ENCODE data around the gene MANSC1. TPM values are rescaled to one million over a fixed set of nuclear protein-coding genes. Genes with fewer than 3 reads are reported as not detected.

MANSC1 gene
- 38.9 TPM for total RNA-seq

DNA sequence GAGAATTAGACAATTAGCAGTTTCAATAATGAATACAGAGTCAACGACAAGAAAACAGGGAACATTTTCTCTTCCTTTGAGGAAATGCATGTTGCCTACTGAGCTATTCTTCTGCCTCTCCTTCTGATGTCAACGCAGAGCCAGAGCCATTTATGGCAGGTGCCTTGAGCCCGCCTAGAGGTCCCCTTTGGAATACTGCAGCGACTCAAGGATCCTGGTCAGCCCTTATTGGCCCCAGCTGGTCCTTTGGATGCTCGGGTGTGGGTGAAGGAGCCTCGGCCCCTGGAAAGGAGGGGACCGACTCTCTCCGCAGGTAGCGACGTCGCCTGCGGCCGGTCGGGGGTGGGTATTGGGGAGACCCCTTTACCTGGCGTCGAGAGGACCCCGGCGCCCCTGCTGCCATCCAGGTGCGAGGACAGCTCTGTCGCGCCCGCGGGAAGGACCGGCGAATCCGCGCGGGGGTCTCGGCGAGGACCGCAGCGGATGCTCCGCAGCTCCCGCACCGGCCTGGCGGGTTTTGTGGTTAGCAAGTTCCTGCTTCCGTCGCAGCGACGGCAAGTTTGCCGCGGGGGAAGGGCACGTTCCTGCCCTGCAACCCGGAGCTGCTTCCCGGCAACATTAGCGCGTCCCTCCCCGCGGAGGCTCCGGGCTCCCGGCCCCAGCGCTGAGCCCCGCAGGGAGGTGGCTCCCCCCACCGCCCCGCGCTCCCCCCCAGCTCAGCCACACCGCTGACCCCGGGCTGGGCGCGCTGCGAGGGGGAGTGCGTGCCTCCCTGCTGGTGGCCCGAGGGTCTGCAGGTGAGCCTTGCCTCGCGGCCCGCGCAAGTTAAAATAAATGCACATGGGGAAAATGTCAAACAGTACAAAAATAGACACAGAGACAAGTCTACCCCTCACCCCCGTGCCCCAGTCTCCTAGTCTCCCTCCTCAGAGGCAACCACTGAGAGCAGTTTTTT is at the start of gene MANSC1:
Gene MANSC1, minus strand, starts transcription at position 532 of the 955 bp plus-strand sequence. CDS start 6,928 bp downstream, outside the sequence.
- DNase-seq (ENCODE audit: low spot score) = peak; percentile 77

DNA sequence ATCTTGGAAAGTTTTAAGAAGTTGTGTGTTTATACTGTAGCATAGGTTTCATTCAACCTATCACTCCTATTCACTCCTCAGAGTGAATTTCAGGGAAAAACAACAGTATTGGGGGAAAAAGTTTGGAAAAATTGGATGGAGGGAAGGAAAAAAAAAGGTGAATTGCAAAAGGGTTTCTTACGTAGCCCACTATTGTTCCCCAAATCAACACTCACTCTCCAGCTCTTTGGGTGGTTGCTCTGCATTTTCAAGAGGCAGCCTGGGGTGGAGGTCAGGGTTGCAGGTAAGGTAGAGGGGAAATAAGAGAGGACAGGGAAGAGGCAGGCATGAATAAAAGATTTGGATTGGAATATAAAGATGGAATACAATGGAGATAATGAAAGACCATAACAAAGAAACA is 49.1 kb upstream of the MANSC1 start:
- no peak for DNase-seq (ENCODE audit: low spot score)

DNA sequence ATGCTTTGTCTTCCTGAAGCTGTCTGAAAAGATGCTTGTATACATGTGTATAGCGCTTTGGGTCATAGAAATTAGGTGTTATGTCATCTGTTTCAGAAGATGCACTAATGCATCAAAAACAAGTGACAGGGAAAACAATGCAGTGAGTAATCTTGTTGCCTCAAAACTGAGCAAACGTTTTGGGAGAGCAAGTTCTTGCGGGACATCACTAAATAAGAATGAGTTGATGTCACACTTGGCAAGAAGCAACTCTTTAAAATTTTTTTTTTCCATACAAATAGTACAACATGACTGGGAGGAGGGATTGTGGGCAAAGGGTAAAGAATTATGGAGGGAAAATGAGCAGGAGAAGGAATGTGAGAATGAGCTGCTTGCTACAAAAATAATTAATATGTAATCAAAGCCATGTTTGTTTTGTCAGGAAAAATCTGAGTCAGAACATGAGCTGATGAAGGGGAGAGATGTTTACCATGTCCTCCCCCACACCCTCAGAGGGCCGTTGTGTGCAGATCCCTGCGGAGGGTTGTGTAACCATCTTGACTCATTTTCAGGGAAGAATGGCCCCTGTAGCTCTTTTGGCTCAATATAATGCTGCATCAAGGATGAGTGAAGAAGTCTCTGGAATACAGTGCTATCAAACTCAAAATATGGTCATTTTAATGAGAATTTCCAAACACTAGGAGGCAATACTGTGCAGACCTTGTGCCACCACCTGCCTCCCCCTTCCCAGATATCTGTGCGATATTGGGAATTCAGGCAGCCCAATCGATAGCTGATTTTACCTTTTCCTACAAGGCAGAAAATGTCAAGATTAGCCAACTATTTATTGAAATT is 48.2 kb upstream of the MANSC1 start:
- peak; percentile 54 for DNase-seq (ENCODE audit: low spot score)

GRCh38 chr12:12397184-12397583 is 47.1 kb upstream of the MANSC1 start:
- no peak for DNase-seq (ENCODE audit: low spot score)

DNA sequence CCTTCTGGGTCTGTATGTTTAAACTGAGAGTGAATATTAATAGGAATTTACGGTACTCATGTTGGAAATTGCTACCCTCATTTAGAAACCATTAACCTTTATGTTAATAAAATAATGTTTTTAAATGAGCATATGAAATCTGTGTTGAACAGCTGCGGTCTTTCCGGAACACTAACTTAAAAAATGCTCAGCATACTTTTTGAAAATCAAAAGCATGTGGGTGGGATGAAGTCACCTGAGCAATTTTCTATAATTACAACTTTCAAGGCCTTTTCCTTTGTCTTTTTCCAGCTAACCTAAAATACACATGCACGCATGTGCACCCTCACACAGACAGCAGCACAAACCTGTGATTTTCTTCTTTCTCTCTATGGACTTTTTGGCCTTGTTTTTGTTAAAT is 46.7 kb upstream of the MANSC1 start:
- DNase-seq (ENCODE audit: low spot score) = no peak

GRCh38 chr12:12393171-12393570 is 43.1 kb upstream of the MANSC1 start:
- no peak for DNase-seq (ENCODE audit: low spot score)

GRCh38 chr12:12392413-12392812 is 42.4 kb upstream of the MANSC1 start:
- DNase-seq (ENCODE audit: low spot score) = no peak

DNA sequence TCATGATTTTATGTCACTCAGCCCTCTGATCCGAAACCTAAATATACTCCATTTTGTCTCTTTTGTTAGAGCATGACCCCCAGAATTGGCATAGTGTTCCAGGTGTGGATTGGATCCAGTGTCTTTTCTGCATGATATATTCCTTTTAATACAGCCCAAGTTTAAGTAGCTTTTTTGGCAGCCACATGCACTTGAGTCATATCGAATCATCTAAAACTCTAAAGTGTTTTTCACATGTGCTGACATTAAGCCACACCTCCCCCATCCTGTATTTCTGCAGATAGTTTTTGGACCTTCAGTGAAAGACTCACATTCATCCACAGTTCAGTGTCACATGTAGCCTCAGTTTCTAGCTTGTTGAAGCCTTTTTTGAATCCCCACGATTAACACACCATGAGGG is 37.5 kb upstream of the MANSC1 start:
- no peak for DNase-seq (ENCODE audit: low spot score)

DNA sequence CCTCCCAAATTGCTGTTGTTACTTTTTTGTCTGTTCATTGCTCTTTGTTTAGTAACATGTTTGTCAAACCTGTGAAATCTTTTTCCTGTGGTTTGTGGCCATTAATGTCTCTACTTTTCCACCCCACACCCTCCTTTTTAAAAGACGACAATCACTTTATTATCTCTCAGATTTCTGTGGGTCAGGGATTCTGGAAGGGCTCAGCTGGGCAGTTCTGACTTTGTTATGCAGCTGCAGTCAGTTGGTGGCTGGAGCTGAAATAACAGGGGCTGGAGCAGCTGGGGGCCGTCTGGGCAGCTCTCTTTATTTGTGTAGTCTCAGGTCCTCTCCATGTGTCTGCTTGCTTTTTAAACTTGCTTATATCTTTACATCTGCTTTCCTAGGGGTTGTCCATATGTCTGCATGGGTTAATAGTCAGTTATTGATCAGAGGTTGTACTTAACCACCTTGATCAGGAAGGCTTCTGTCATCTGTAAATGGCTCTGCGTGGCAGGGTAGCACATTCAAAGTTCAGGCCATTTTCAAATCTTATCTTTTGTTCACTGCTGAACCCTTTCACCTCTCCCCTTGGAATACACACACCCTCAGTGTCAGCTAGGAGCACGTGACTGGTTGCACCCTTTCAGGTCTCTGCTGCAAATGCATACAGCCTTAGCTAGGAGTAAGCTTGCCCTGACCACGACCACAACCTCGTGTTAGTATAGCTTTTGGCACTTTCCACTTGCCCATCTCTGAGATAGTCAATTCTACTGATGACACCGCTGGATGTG is 34.7 kb upstream of the MANSC1 start:
- no peak for DNase-seq (ENCODE audit: low spot score)

GRCh38 chr12:12381982-12382381 is 31.9 kb upstream of the MANSC1 start:
- DNase-seq (ENCODE audit: low spot score) = no peak

GRCh38 chr12:12380949-12381593 is 31.0 kb upstream of the MANSC1 start:
- DNase-seq (ENCODE audit: low spot score) = no peak

DNA sequence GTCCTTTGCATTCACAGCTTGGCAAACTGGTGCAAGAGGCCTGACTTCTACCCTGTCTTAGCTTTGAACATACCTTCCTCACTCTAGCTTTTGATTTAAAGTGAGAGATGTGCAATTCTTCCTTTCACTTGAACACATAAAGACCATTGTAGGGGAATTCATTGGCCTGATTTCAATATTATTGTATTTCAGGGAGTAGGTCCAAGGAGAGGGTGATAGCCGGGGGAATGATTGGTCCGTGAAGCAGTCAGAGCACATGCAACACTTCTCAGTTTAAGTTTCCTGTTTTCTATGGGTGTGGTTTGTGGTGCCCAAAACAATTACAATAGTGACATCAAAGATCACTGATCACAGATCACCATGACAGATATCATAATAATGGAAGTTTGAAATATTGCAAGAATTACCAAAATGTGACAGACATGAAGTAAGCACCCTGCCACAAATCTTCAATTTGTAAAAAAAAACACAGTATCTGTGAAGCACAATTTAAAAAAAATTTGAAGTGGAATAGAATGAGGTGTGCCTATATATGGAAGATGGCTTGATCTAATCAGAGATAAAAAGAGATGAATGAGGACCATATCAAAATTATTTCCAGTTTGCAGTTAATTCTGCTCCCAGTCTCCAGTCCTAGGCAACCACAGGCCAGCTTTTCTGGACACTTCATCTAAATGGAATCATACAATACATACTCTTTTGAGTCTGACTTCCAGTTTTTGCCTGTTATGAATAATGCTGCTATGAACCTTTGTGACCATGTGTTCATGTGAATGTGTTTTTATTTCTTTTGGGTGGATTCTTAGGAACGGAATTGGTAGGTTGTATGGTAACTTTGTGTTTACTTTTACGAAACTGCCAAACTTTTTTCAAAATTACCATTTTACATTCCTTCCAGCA is 30.0 kb upstream of the MANSC1 start:
- DNase-seq (ENCODE audit: low spot score) = no peak

- no peak for DNase-seq (ENCODE audit: low spot score)
Measured at GRCh38 chr12:12378616-12379015, 28.6 kb upstream of the MANSC1 start.

DNA sequence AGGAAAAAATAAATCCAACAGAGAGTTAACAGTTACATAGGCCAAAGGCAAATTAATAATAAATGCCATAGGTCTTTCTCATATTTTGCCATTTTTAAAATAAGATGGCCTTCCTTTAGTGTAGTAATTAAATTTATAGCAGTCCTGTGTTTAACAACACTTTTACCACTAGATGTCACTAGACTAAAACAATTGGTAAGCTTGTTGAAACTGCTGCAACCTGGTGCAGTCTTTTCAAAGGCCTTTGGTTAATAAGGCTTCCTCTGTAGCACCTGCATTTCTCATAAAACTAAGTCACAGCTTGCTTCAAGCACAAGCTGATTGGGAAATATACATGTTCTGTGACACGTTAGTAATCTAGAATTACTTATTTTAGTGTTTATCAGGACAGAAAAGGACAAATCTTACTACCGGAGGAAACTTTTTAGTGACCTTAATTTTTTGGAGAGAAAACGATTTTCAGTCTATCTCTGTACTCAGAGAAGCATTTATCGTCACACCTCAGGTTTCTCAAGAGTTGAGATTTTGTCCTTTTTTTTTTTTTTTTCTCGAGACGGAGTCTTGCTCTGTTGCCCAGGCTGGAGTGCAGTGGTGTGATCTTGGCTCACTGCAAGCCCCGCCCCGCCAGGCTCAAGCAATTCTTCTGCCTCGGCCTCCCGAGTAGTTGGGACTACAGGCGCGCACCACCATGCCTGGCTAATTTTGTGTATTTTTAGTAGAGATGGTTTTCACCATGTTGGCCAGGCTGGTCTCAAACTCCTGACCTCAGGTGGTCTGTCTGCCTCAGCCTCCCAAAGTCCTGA is 26.8 kb upstream of the MANSC1 start:
- DNase-seq (ENCODE audit: low spot score) = no peak

GRCh38 chr12:12372946-12373722 is 23.1 kb upstream of the MANSC1 start:
- no peak for DNase-seq (ENCODE audit: low spot score)

DNA sequence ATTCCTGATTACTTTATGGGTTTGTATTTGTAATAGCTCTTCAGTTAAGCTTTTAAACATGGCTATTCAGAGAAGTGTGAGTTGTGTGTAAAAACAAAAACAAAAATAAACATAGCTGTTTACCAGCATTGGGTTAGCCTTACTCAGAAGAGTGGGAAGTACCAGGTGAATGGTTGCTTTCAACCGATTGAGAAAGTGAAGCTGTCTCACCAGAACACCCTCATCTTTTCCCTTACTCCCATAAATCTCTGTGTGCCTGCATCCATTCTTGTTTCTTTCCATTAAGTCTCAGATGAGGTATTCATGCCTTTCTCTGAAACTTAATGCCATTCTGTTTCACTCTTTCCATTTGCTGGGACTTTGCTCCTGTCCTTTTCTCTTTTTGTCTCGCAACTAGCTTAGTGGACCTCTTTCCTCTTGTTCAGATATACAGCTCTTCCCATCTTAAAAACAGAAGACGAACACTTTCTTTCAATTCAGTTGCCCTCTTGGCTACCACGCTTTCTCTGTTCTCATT is 17.5 kb upstream of the MANSC1 start:
- no peak for DNase-seq (ENCODE audit: low spot score)

DNA sequence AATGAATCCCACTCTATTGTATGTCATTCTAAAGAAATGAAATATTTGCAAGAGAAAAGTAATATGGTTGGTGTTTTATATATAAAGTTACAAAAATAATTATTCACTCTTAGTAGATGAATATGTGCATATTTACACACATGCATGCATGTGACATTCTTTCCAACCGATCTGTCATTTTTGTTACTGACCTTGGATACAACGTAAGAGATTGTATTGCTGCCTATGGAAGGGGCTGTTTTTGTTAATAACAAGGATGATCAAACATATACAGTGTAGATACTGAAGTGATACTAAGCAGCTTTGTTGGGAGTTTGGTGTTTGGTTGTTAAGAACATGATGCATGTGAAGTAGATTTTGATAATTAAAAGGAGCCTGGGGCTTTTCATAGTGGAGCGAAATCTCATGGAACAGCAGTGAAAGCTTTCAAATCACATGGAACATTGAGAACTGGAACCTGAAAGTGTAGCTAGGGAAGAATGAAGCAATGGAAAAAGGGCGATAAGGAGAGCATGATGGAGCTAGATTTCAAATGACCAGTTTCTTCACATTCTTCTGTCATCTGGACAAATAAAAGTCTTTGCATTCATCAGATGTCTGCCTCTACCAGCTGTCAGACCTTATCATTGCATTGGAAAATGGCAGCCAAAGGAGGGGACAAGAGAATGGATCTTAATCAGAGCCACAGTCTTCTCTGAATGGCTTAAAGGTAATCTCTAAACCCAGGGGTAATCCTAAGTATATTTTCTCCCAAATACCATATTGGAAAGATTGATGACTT is 16.8 kb upstream of the MANSC1 start:
- DNase-seq (ENCODE audit: low spot score) = no peak

Measured in ureter (tissue), 1 donor.